ENCODE measurements around the gene AQP2. TPM values are rescaled to one million over a fixed set of nuclear protein-coding genes. Genes with fewer than 3 reads are reported as not detected.

AQP2 gene
- total and polyA plus RNA-seq, 7 experiments from 2014 or later, result not detected

GRCh38 chr12:49965836-49966235 lies 15.3 kb downstream of the AQP2 start:
- Histone ChIP-seq H3K27me3 (ENCODE audit: control insufficient read depth in 2 of 2, insufficient read depth in 2 of 2, low read length in 2 of 2) (no peaks in the 10 kb centered on the region), H3K27ac (ENCODE audit: low read depth, low read length) (no peak overlapping the region), H3K36me3 (ENCODE audit: control insufficient read depth in 2 of 3, insufficient read depth in 3 of 3, low read length in 3 of 3) (no peaks in the 10 kb centered on the region), H3K4me1 (ENCODE audit: control insufficient read depth in 2 of 2, insufficient read depth in 2 of 2, low read length in 2 of 2) (peaks cover 0 to 9% of the 10 kb centered on the region in 2 donors), H3K4me3 (ENCODE audit: low read length) (no peak overlapping the region), H3K9me3 (ENCODE audit: control insufficient read depth in 2 of 3, low read length in 3 of 3) (no peaks in the 10 kb centered on the region)
- peaks cover 0 to 4% (median 0%) of the 10 kb centered on the region in 11 donors for H3K9me3 Mint-ChIP-seq
- peaks cover 31 to 46% (median 37%) of the 10 kb centered on the region in 5 donors for H3K27me3 Mint-ChIP-seq
- peaks cover under 1 to 15% (median 4%) of the 10 kb centered on the region in 7 donors for H3K4me1 Mint-ChIP-seq
- CTCF ChIA-PET, result interaction anchor here (0.6 to 4.5 kb wide), 6 partner anchors 9 to 103 kb away, joined by 3 to 42 read pairs (median 14); no protein-coding TSS in a partner anchor
- H3K36me3 Mint-ChIP-seq, result no peaks in the 10 kb centered on the region
- ATAC-seq (no peak), DNase-seq (no peak)
- no peak overlapping the region for H3K4me3 Mint-ChIP-seq
- intact Hi-C loops (cut with micrococcal nuclease), result loop anchor here in 1 of 2 donors (2.0 kb wide), 1 partner anchor 189 kb away; no protein-coding TSS in a partner anchor
- POLR2A ChIA-PET, result no interaction called here
- H3K27ac Mint-ChIP-seq, result no peak overlapping the region

GRCh38 chr12:49966511-49967041 lies 16.0 kb downstream of the AQP2 start:
- H3K36me3 ChIP-seq (ENCODE audit: control insufficient read depth in 2 of 3, insufficient read depth in 3 of 3, low read length in 3 of 3), result no peaks in the 10 kb centered on the region
- H3K4me3 Mint-ChIP-seq, result peak overlapping the region in 6 of 10 donors; percentile 65 to 81 (median 77)
- POLR2A ChIA-PET, result no interaction called here
- H3K27me3 Mint-ChIP-seq, result peaks cover 31 to 44% (median 36%) of the 10 kb centered on the region in 5 donors
- ATAC-seq (no peak), DNase-seq (no peak)
- peaks cover 0 to 15% (median 4%) of the 10 kb centered on the region in 7 donors for H3K4me1 Mint-ChIP-seq
- intact Hi-C loops (cut with micrococcal nuclease), result loop anchor here (1.0 to 2.0 kb wide), 6 partner anchors 59 to 225 kb away; partner anchors contain the start of genes RACGAP1 (in 1 of the 2) and TMBIM6 (in 1 of the 2)
- H3K9me3 Mint-ChIP-seq, result peaks cover 0 to 4% (median 0%) of the 10 kb centered on the region in 11 donors
- no peak overlapping the region for H3K27ac Mint-ChIP-seq
- CTCF ChIA-PET, result interaction anchor here (0.6 to 4.5 kb wide), 17 partner anchors 8 to 245 kb away, joined by 3 to 42 read pairs (median 7); no protein-coding TSS in a partner anchor
- peaks cover 0 to 9% of the 10 kb centered on the region in 2 donors for H3K4me1 ChIP-seq (ENCODE audit: control insufficient read depth in 2 of 2, insufficient read depth in 2 of 2, low read length in 2 of 2)
- no peak overlapping the region for H3K4me3 ChIP-seq (ENCODE audit: low read length)
- H3K9me3 ChIP-seq (ENCODE audit: control insufficient read depth in 2 of 3, low read length in 3 of 3), result no peaks in the 10 kb centered on the region
- H3K27me3 ChIP-seq (ENCODE audit: control insufficient read depth in 2 of 2, insufficient read depth in 2 of 2, low read length in 2 of 2), result no peaks in the 10 kb centered on the region
- no peaks in the 10 kb centered on the region for H3K36me3 Mint-ChIP-seq
- H3K27ac ChIP-seq (ENCODE audit: low read depth, low read length), result no peak overlapping the region

GRCh38 chr12:49967042-49967776 lies 16.7 kb downstream of the AQP2 start:
- Histone ChIP-seq H3K27me3 (ENCODE audit: control insufficient read depth in 2 of 2, insufficient read depth in 2 of 2, low read length in 2 of 2) (no peaks in the 10 kb centered on the region), H3K4me1 (ENCODE audit: control insufficient read depth in 2 of 2, insufficient read depth in 2 of 2, low read length in 2 of 2) (peaks cover 0 to 9% of the 10 kb centered on the region in 2 donors), H3K9me3 (ENCODE audit: control insufficient read depth in 2 of 3, low read length in 3 of 3) (no peaks in the 10 kb centered on the region), H3K36me3 (ENCODE audit: control insufficient read depth in 2 of 3, insufficient read depth in 3 of 3, low read length in 3 of 3) (no peaks in the 10 kb centered on the region), H3K27ac (ENCODE audit: low read depth, low read length) (no peak overlapping the region), H3K4me3 (ENCODE audit: low read length) (peak overlapping the region; percentile 81)
- ChIA-PET POLR2A (no interaction called here), CTCF (interaction anchor here (0.6 to 4.5 kb wide), 24 partner anchors 9 to 244 kb away, joined by 3 to 42 read pairs (median 5); partner anchors contain the start of genes CERS5 and FAIM2)
- peak; percentile 93 for ATAC-seq
- peaks cover 31 to 41% (median 35%) of the 10 kb centered on the region in 5 donors for H3K27me3 Mint-ChIP-seq
- peaks cover 0 to 4% (median 0%) of the 10 kb centered on the region in 11 donors for H3K9me3 Mint-ChIP-seq
- H3K4me3 Mint-ChIP-seq, result peak overlapping the region; percentile 70 to 83 (median 80)
- H3K27ac Mint-ChIP-seq, result peak overlapping the region in 1 of 9 donors; percentile 14
- no peaks in the 10 kb centered on the region for H3K36me3 Mint-ChIP-seq
- DNase-seq, result peak; percentile 81 to 98 (median 93)
- H3K4me1 Mint-ChIP-seq, result peaks cover 0 to 12% (median 4%) of the 10 kb centered on the region in 7 donors
- intact Hi-C loops (cut with micrococcal nuclease), result loop anchor here (1.0 to 2.0 kb wide), 6 partner anchors 58 to 226 kb away; partner anchors contain the start of genes RACGAP1 (in 1 of the 2) and TMBIM6 (in 1 of the 2)

- no peaks in the 10 kb centered on the region for H3K36me3 ChIP-seq (ENCODE audit: control insufficient read depth in 2 of 3, insufficient read depth in 3 of 3, low read length in 3 of 3)
- DNase-seq (no peak), ATAC-seq (peak; percentile 5)
- ChIA-PET POLR2A (no interaction called here), CTCF (interaction anchor here (0.7 to 4.5 kb wide), 20 partner anchors 9 to 209 kb away, joined by 3 to 42 read pairs (median 6); partner anchors contain the start of genes CERS5 and FAIM2)
- Mint-ChIP-seq H3K4me1 (peaks cover 0 to 12% (median 4%) of the 10 kb centered on the region in 7 donors), H3K36me3 (no peaks in the 10 kb centered on the region), H3K4me3 (peak overlapping the region; percentile 29 to 83 (median 80)), H3K27me3 (peaks cover 27 to 36% (median 30%) of the 10 kb centered on the region in 5 donors), H3K27ac (no peak overlapping the region), H3K9me3 (peaks cover 0 to 1% (median 0%) of the 10 kb centered on the region in 11 donors)
- no peaks in the 10 kb centered on the region for H3K9me3 ChIP-seq (ENCODE audit: control insufficient read depth in 2 of 3, low read length in 3 of 3)
- no peak overlapping the region for H3K27ac ChIP-seq (ENCODE audit: low read depth, low read length)
- H3K4me1 ChIP-seq (ENCODE audit: control insufficient read depth in 2 of 2, insufficient read depth in 2 of 2, low read length in 2 of 2), result peaks cover 0 to 9% of the 10 kb centered on the region in 2 donors
- H3K4me3 ChIP-seq (ENCODE audit: low read length), result peak overlapping the region; percentile 81
- intact Hi-C loops (cut with micrococcal nuclease), result loop anchor here (1.0 to 2.0 kb wide), 6 partner anchors 57 to 227 kb away; partner anchors contain the start of genes RACGAP1 (in 1 of the 2) and TMBIM6 (in 1 of the 2)
- no peaks in the 10 kb centered on the region for H3K27me3 ChIP-seq (ENCODE audit: control insufficient read depth in 2 of 2, insufficient read depth in 2 of 2, low read length in 2 of 2)
These were observed 17.3 kb downstream of the AQP2 start for GRCh38 chr12:49967777-49968250.

GRCh38 chr12:49968471-49968870 lies 17.9 kb downstream of the AQP2 start:
- peaks cover 0 to 12% (median 4%) of the 10 kb centered on the region in 7 donors for H3K4me1 Mint-ChIP-seq
- H3K4me1 ChIP-seq (ENCODE audit: control insufficient read depth in 2 of 2, insufficient read depth in 2 of 2, low read length in 2 of 2), result peaks cover 0 to 9% of the 10 kb centered on the region in 2 donors
- POLR2A ChIA-PET, result no interaction called here
- no peak overlapping the region for H3K4me3 ChIP-seq (ENCODE audit: low read length)
- intact Hi-C loops (cut with micrococcal nuclease), result no loop called here
- H3K27me3 Mint-ChIP-seq, result peaks cover 23 to 30% (median 25%) of the 10 kb centered on the region in 5 donors
- H3K27me3 ChIP-seq (ENCODE audit: control insufficient read depth in 2 of 2, insufficient read depth in 2 of 2, low read length in 2 of 2), result no peaks in the 10 kb centered on the region
- peaks cover 0 to 3% (median 0%) of the 10 kb centered on the region in 11 donors for H3K9me3 Mint-ChIP-seq
- H3K27ac ChIP-seq (ENCODE audit: low read depth, low read length), result no peak overlapping the region
- H3K4me3 Mint-ChIP-seq, result peak overlapping the region in 2 of 10 donors; percentile 25 to 80
- no peak overlapping the region for H3K27ac Mint-ChIP-seq
- CTCF ChIA-PET, result interaction anchor here (1.5 to 4.5 kb wide), 5 partner anchors 28 to 100 kb away, joined by 3 to 42 read pairs (median 8); no protein-coding TSS in a partner anchor
- no peak for DNase-seq
- H3K36me3 ChIP-seq (ENCODE audit: control insufficient read depth in 2 of 3, insufficient read depth in 3 of 3, low read length in 3 of 3), result no peaks in the 10 kb centered on the region
- ATAC-seq, result no peak
- H3K9me3 ChIP-seq (ENCODE audit: control insufficient read depth in 2 of 3, low read length in 3 of 3), result no peaks in the 10 kb centered on the region
- H3K36me3 Mint-ChIP-seq, result no peaks in the 10 kb centered on the region

- intact Hi-C loops (cut with micrococcal nuclease), result no loop called here
- Histone ChIP-seq H3K27me3 (ENCODE audit: control insufficient read depth in 2 of 2, insufficient read depth in 2 of 2, low read length in 2 of 2) (no peaks in the 10 kb centered on the region), H3K9me3 (ENCODE audit: control insufficient read depth in 2 of 3, low read length in 3 of 3) (no peaks in the 10 kb centered on the region), H3K4me1 (ENCODE audit: control insufficient read depth in 2 of 2, insufficient read depth in 2 of 2, low read length in 2 of 2) (peaks cover 0 to 9% of the 10 kb centered on the region in 2 donors), H3K27ac (ENCODE audit: low read depth, low read length) (no peak overlapping the region), H3K36me3 (ENCODE audit: control insufficient read depth in 2 of 3, insufficient read depth in 3 of 3, low read length in 3 of 3) (no peaks in the 10 kb centered on the region), H3K4me3 (ENCODE audit: low read length) (no peak overlapping the region)
- Mint-ChIP-seq H3K4me1 (peaks cover 0 to 12% (median 4%) of the 10 kb centered on the region in 7 donors), H3K27ac (no peak overlapping the region), H3K9me3 (peaks cover 0 to 4% (median 0%) of the 10 kb centered on the region in 11 donors), H3K4me3 (peak overlapping the region in 1 of 10 donors; percentile 13), H3K36me3 (no peaks in the 10 kb centered on the region), H3K27me3 (peaks cover 19 to 24% (median 22%) of the 10 kb centered on the region in 5 donors)
- DNase-seq, result no peak
- no peak for ATAC-seq
- POLR2A ChIA-PET, result no interaction called here
- CTCF ChIA-PET, result interaction anchor here (2.5 to 4.5 kb wide), 3 partner anchors 29 to 100 kb away, joined by 6 to 42 read pairs (median 30); no protein-coding TSS in a partner anchor
These were observed 18.5 kb downstream of the AQP2 start for GRCh38 chr12:49969027-49969426.

Measured in naive thymus-derived CD4-positive, alpha-beta T cell (primary cell).